Psoas muscle (tissue), 8 donors: Measurements from ENCODE around the gene MOV10L1. TPM values are rescaled to one million over a fixed set of nuclear protein-coding genes. Genes with fewer than 3 reads are reported as not detected.

Source experiments
- ATAC-seq, 4 donors: fragments of 200-7000 bp; cut with Tn5 transposase; one replicate each; pipeline ENCODE4 v1.9.1; 2020; ENCODE audit warnings: moderate library complexity in 3 of 4, mild to moderate bottlenecking in 2 of 4
- DNase-seq, 2 donors: peaks; one replicate each; pipeline ENCODE4 v3.0.0-alpha.2; 2020
- H3K27ac ChIP-seq: fragments of 200-600 bp; one replicate; pipeline ENCODE4 v1.8.0; 2022
- H3K27me3 ChIP-seq, 3 donors: fragments of 200-600 bp in 1 of 3; one replicate each; pipeline versions ENCODE4 v1.6.1 to v1.8.0; 2013 to 2022; ENCODE audit warnings: low read length in 2 of 3, mild to moderate bottlenecking in 2 of 3, moderate library complexity in 1 of 3; ENCODE audit not compliant: insufficient read depth in 3 of 3
- H3K36me3 ChIP-seq, 2 donors: fragments of 200-600 bp in 1 of 2; one replicate each; pipeline versions ENCODE4 v1.6.1 to v1.8.0; 2013 to 2022; ENCODE audit warnings: low read depth in 1 of 2, mild to moderate bottlenecking in 1 of 2, moderate library complexity in 1 of 2; ENCODE audit not compliant: insufficient read depth in 1 of 2
- H3K4me1 ChIP-seq: fragments of 200-600 bp; one replicate; pipeline ENCODE4 v1.8.0; 2022
- H3K4me3 ChIP-seq: fragments of 200-600 bp; one replicate; pipeline ENCODE4 v1.8.0; 2022; ENCODE audit warnings: mild to moderate bottlenecking
- H3K9me3 ChIP-seq: fragments of 200-600 bp; one replicate; pipeline ENCODE4 v1.8.0; 2022
- WGBS, 3 donors: extraction: QIAGEN DNeasy Blood & Tissue Kit; methylation state at CpG; one replicate each; pipeline versions ENCODE4 v1.1.6 to v1.1.7; 2013; 5-methylcytosine and 5-hydroxymethylcytosine counted together
- intact Hi-C, 2 donors: fragments of 100-400 bp; cut with DNase I; formaldehyde crosslinking; loops; one replicate each; pipeline versions ENCODE4 v1.11.0 to v1.14.2; 2022
- polyA plus RNA-seq, 3 donors: library from polyadenylated mRNA; stranded (reverse); fragments of 200-250 nt; gene quantifications; one replicate each; pipeline ENCODE4 v1.2.3, GENCODE V29; 2013
- total RNA-seq, 4 donors: library from RNA; stranded (reverse); fragmentation: NEBNext Ultra II Directional in 2 of 4; extraction: Animal tissue kit (Norgen Biotek cat#: 25700) in 2 of 4; gene quantifications; one replicate each; pipeline versions ENCODE4 v1.2.1 to v1.2.4, GENCODE V29; 2021 to 2023
- TF ChIP-seq, protein P1 (sequence below): fragments of 200-600 bp; IDR thresholded peaks from one replicate; pipeline ENCODE4 v1.8.0; 2022; ENCODE audit warnings: antibody characterized with exemption
- donor health status: healthy with polysubstance abuse.
- donor health status: DM: no; HTN: no; CAD: no; lungs with moderate emphysema.
- donor health status: Bipolar disorder and iron deficiency.
- donor health status: healthy.
- donor health status: DM: yes; HTN: yes; CAD: no.
- donor health status: DM: no; HTN: no; CAD: no.
- donor health status: DM: no; HTN: no; CAD: no.
- donor health status: DM: yes; HTN: yes; CAD: no.

The MOV10L1 gene
- total and polyA plus RNA-seq, 7 donors, result 0.05 to 0.39 (median 0.07) TPM; not detected in 4

DNA sequence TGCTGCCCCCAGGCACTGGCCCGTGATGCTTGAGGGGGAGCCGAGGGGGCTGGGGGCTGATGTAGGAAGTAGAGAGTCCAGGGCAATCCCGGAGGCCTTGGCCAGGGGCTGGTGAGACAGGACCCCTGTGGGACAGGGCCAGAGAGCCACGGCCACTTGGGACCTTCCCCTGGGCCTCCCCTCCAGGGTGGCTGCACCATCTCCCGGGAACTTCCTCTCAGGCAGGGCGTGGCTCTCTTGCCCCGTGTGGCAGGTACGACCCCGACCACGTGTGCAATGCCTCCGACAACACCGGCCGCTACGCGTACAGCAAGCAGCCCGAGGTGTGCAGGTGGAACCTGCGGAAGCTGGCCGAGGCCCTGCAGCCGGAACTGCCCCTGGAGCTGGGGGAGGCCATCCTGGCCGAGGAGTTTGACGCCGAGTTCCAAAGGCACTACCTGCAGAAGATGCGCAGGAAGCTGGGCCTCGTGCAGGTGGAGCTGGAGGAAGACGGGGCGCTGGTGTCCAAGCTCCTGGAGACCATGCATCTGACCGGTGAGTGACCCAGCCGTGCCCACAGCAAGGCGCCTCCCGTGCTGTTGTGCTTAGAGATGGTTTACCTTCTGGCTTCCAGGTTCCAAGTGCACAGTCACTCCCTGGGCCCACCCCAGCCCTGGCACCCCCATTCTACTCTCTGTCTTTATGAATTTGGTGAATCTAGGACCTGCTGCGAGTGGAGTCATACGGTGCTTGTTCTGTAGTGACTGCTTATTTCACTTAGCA, 120.8 kb downstream of the MOV10L1 start:
- intact Hi-C loops, result no loop called here
- H3K36me3 ChIP-seq, result peaks cover 0 to 85% of the 10 kb centered on the region in 2 donors
- ATAC-seq, result peak in 1 of 4 donors; percentile 1

DNA sequence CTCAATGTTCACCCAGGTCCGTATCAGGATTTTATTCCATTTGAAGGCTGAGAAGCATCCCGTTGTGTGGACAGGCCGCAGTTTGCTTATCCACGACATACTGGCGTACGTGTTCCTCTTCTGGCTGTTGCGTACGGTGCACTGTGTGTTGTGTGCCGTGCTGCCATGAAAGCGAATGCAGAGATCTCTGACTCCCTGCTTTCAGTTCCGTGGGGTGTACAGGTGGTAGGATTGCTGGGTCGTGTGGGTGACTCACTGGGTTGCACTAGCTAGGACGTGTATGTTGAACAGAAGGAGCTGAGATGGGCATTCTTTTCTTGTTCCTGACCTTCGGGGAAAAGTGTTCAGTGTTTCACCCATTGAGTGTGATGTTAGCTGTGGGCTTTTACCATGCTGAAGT, 121.3 kb downstream of the MOV10L1 start:
- peaks cover 10% of the 10 kb centered on the region for H3K4me1 ChIP-seq
- ATAC-seq, result no peak
- H3K36me3 ChIP-seq, result peaks cover 0 to 90% of the 10 kb centered on the region in 2 donors
- no peak for DNase-seq
- H3K4me3 ChIP-seq, result no peak overlapping the region
- TF ChIP-seq, protein P1, sequence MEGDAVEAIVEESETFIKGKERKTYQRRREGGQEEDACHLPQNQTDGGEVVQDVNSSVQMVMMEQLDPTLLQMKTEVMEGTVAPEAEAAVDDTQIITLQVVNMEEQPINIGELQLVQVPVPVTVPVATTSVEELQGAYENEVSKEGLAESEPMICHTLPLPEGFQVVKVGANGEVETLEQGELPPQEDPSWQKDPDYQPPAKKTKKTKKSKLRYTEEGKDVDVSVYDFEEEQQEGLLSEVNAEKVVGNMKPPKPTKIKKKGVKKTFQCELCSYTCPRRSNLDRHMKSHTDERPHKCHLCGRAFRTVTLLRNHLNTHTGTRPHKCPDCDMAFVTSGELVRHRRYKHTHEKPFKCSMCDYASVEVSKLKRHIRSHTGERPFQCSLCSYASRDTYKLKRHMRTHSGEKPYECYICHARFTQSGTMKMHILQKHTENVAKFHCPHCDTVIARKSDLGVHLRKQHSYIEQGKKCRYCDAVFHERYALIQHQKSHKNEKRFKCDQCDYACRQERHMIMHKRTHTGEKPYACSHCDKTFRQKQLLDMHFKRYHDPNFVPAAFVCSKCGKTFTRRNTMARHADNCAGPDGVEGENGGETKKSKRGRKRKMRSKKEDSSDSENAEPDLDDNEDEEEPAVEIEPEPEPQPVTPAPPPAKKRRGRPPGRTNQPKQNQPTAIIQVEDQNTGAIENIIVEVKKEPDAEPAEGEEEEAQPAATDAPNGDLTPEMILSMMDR, result no peak
- intact Hi-C loops, result no loop called here
- H3K27me3 ChIP-seq, result no peaks in the 10 kb centered on the region
- H3K27ac ChIP-seq, result no peak overlapping the region
- 78 to 89% (median 79%) methylated on average over 14 of the region's 14 CpGs for WGBS, 3 donors
- H3K9me3 ChIP-seq, result no peaks in the 10 kb centered on the region

More for the DNA sequence above, 120.8 kb downstream of the MOV10L1 start:
- Histone ChIP-seq H3K9me3 (no peaks in the 10 kb centered on the region), H3K4me3 (no peak overlapping the region), H3K27ac (no peak overlapping the region), H3K27me3 (no peaks in the 10 kb centered on the region), H3K4me1 (peaks cover 16% of the 10 kb centered on the region)
- TF ChIP-seq, protein P1, result no peak
- WGBS, 3 donors, result 87 to 89% (median 89%) methylated on average over 30 to 32 of the region's 32 CpGs
- peak in 1 of 2 donors; percentile 62 for DNase-seq

Other genes starting within 250 kb of the MOV10L1 start
- 1 to 10 TPM; 5.9 to 9.0 (median 8.3) TPM for gene ZBED4, start 236.2 kb upstream of the MOV10L1 start, total RNA-seq
- 10 to 100 TPM in 1 of 3 donors, 1 to 10 TPM in 2; 3.3 to 17.9 (median 7.5) TPM for gene ZBED4, start 236.2 kb upstream of the MOV10L1 start, polyA plus RNA-seq
- 10 to 100 TPM in 2 of 4 donors, 1 to 10 TPM in 2; 6.5 to 10.8 (median 8.7) TPM for gene ALG12, start 171.6 kb upstream of the MOV10L1 start, total RNA-seq
- 10 to 100 TPM in 1 of 3 donors, 1 to 10 TPM in 2; 8.0 to 11.0 (median 8.2) TPM for gene ALG12, start 171.6 kb upstream of the MOV10L1 start, polyA plus RNA-seq
- gene CRELD2, start 171.4 kb upstream of the MOV10L1 start, total RNA-seq, result 10 to 100 TPM in 3 of 4 donors, 1 to 10 TPM in 1; 9.9 to 14.0 (median 11.5) TPM
- gene CRELD2, start 171.4 kb upstream of the MOV10L1 start, polyA plus RNA-seq, result 10 to 100 TPM in 2 of 3 donors, 1 to 10 TPM in 1; 8.8 to 14.1 (median 11.6) TPM
- 100 to 1,000 TPM in 2 of 4 donors, 10 to 100 TPM in 2; 40.5 to 128 (median 84.5) TPM for gene PIM3, start 129.2 kb upstream of the MOV10L1 start, total RNA-seq
- gene PIM3, start 129.2 kb upstream of the MOV10L1 start, polyA plus RNA-seq, result 10 to 100 TPM; 66.4 to 84.5 (median 79.0) TPM
- gene IL17REL, start 77.2 kb upstream of the MOV10L1 start, total RNA-seq, result not detected
- not detected for gene IL17REL, start 77.2 kb upstream of the MOV10L1 start, polyA plus RNA-seq
- gene TTLL8, start 31.7 kb upstream of the MOV10L1 start, total RNA-seq, result not detected
- not detected for gene TTLL8, start 31.7 kb upstream of the MOV10L1 start, polyA plus RNA-seq
- not detected for gene MLC1, start 4.6 kb upstream of the MOV10L1 start, total RNA-seq
- under 1 TPM in 1 of 3 donors, not detected in 2; under 0.01 TPM for gene MLC1, start 4.6 kb upstream of the MOV10L1 start, polyA plus RNA-seq
- gene PANX2, start 80.7 kb downstream of the MOV10L1 start, total RNA-seq, result under 1 TPM in 3 of 4 donors, not detected in 1; 0.16 to 0.69 (median 0.25) TPM
- under 1 TPM; 0.03 to 0.09 (median 0.04) TPM for gene PANX2, start 80.7 kb downstream of the MOV10L1 start, polyA plus RNA-seq
- 10 to 100 TPM; 19.9 to 29.5 (median 24.0) TPM for gene TRABD, start 95.9 kb downstream of the MOV10L1 start, total RNA-seq
- 10 to 100 TPM; 30.6 to 52.1 (median 46.8) TPM for gene TRABD, start 95.9 kb downstream of the MOV10L1 start, polyA plus RNA-seq
- gene SELENOO, start 111.0 kb downstream of the MOV10L1 start, total RNA-seq, result 10 to 100 TPM in 3 of 4 donors, 1 to 10 TPM in 1; 10.0 to 26.6 (median 15.9) TPM
- 10 to 100 TPM; 18.0 to 22.3 (median 20.6) TPM for gene SELENOO, start 111.0 kb downstream of the MOV10L1 start, polyA plus RNA-seq
- 10 to 100 TPM; 18.0 to 21.8 (median 19.0) TPM for gene TUBGCP6, start 155.0 kb downstream of the MOV10L1 start, total RNA-seq
- 10 to 100 TPM in 2 of 3 donors, 1 to 10 TPM in 1; 9.5 to 11.2 (median 10.6) TPM for gene TUBGCP6, start 155.0 kb downstream of the MOV10L1 start, polyA plus RNA-seq
- gene HDAC10, start 161.3 kb downstream of the MOV10L1 start, total RNA-seq, result 10 to 100 TPM; 13.5 to 19.4 (median 15.3) TPM
- 1 to 10 TPM; 4.3 to 5.3 (median 5.1) TPM for gene HDAC10, start 161.3 kb downstream of the MOV10L1 start, polyA plus RNA-seq
- 100 to 1,000 TPM; 107 to 178 (median 145) TPM for gene MAPK12, start 171.7 kb downstream of the MOV10L1 start, total RNA-seq
- gene MAPK12, start 171.7 kb downstream of the MOV10L1 start, polyA plus RNA-seq, result 100 to 1,000 TPM in 2 of 3 donors, 10 to 100 TPM in 1; 57.4 to 148 (median 131) TPM
- 1 to 10 TPM; 4.4 to 6.3 (median 5.4) TPM for gene MAPK11, start 180.4 kb downstream of the MOV10L1 start, total RNA-seq
- gene MAPK11, start 180.4 kb downstream of the MOV10L1 start, polyA plus RNA-seq, result 1 to 10 TPM; 1.7 to 5.3 (median 4.0) TPM
- 10 to 100 TPM; 13.6 to 43.7 (median 15.0) TPM for gene PLXNB2, start 217.6 kb downstream of the MOV10L1 start, total RNA-seq
- 10 to 100 TPM in 1 of 3 donors, 1 to 10 TPM in 2; 3.9 to 11.6 (median 5.8) TPM for gene PLXNB2, start 217.6 kb downstream of the MOV10L1 start, polyA plus RNA-seq
- 1 to 10 TPM in 2 of 4 donors, under 1 TPM in 2; 0.57 to 1.6 (median 0.94) TPM for gene DENND6B, start 237.0 kb downstream of the MOV10L1 start, total RNA-seq
- under 1 TPM; 0.46 to 0.93 (median 0.81) TPM for gene DENND6B, start 237.0 kb downstream of the MOV10L1 start, polyA plus RNA-seq